ENCODE results near the gene PPFIBP1. TPM values are rescaled to one million over a fixed set of nuclear protein-coding genes. Genes with fewer than 3 reads are reported as not detected.

The PPFIBP1 gene
- total RNA-seq, 1 donor from 2014 or later, result 102 TPM

GRCh38 chr12:27560126-27560525 lies 36.1 kb downstream of the PPFIBP1 start:
- Mint-ChIP-seq H3K4me3 (no peak overlapping the region), H3K36me3 (no peaks in the 10 kb centered on the region), H3K27me3 (ENCODE audit: low read depth) (no peaks in the 10 kb centered on the region), H3K9me3 (no peaks in the 10 kb centered on the region), H3K4me1 (peaks cover 38% of the 10 kb centered on the region), H3K27ac (no peak overlapping the region)
- DNase-seq (ENCODE audit: low spot score in 2 of 2, unreplicated experiment in 2 of 2), result no peak
- TF ChIP-seq CTCF (IDR thresholded peaks at IDR 0.05; ENCODE audit: unreplicated experiment), result no peak

- Mint-ChIP-seq H3K9me3 (no peaks in the 10 kb centered on the region), H3K27ac (no peak overlapping the region), H3K4me1 (peaks cover 27% of the 10 kb centered on the region), H3K36me3 (no peaks in the 10 kb centered on the region), H3K4me3 (no peak overlapping the region), H3K27me3 (ENCODE audit: low read depth) (no peaks in the 10 kb centered on the region)
- no peak for DNase-seq (ENCODE audit: low spot score in 2 of 2, unreplicated experiment in 2 of 2)
- no peak for TF ChIP-seq CTCF (IDR thresholded peaks at IDR 0.05; ENCODE audit: unreplicated experiment)
Observed at GRCh38 chr12:27561535-27562350, 37.7 kb downstream of the PPFIBP1 start.

- H3K4me1 Mint-ChIP-seq, result peaks cover 20% of the 10 kb centered on the region
- TF ChIP-seq CTCF (IDR thresholded peaks at IDR 0.05; ENCODE audit: unreplicated experiment), result no peak
- H3K4me3 Mint-ChIP-seq, result no peak overlapping the region
- peak overlapping the region; percentile 77 for H3K27ac Mint-ChIP-seq
- no peak for DNase-seq (ENCODE audit: low spot score in 2 of 2, unreplicated experiment in 2 of 2)
- no peaks in the 10 kb centered on the region for H3K27me3 Mint-ChIP-seq (ENCODE audit: low read depth)
- H3K36me3 Mint-ChIP-seq, result peaks cover 2% of the 10 kb centered on the region
- no peaks in the 10 kb centered on the region for H3K9me3 Mint-ChIP-seq
Observed at GRCh38 chr12:27564612-27565213, 40.7 kb downstream of the PPFIBP1 start.

- no peak for TF ChIP-seq CTCF (IDR thresholded peaks at IDR 0.05; ENCODE audit: unreplicated experiment)
- Mint-ChIP-seq H3K4me1 (peaks cover 17% of the 10 kb centered on the region), H3K36me3 (peaks cover 2% of the 10 kb centered on the region), H3K27me3 (ENCODE audit: low read depth) (no peaks in the 10 kb centered on the region), H3K27ac (no peak overlapping the region), H3K9me3 (no peaks in the 10 kb centered on the region), H3K4me3 (no peak overlapping the region)
- DNase-seq (ENCODE audit: low spot score in 2 of 2, unreplicated experiment in 2 of 2), result no peak
Observed at GRCh38 chr12:27566159-27566558, 42.2 kb downstream of the PPFIBP1 start.

- no peaks in the 10 kb centered on the region for H3K9me3 Mint-ChIP-seq
- TF ChIP-seq CTCF (IDR thresholded peaks at IDR 0.05; ENCODE audit: unreplicated experiment), result no peak
Observed at GRCh38 chr12:27566626-27567025, 42.6 kb downstream of the PPFIBP1 start.

More at GRCh38 chr12:27566626-27567025, 42.6 kb downstream of the PPFIBP1 start:
- Mint-ChIP-seq H3K27ac (no peak overlapping the region), H3K4me1 (peaks cover 15% of the 10 kb centered on the region), H3K36me3 (peaks cover 2% of the 10 kb centered on the region), H3K4me3 (no peak overlapping the region), H3K27me3 (ENCODE audit: low read depth) (no peaks in the 10 kb centered on the region)
- DNase-seq (ENCODE audit: low spot score in 2 of 2, unreplicated experiment in 2 of 2), result no peak
